Measurements from ENCODE around the gene TSC2.

- TF ChIP-seq CTCF (IDR thresholded peaks at IDR 0.05) (no peak), ZFX (IDR thresholded peaks at IDR 0.05; ENCODE audit: borderline replicate concordance) (no peak)
These were observed 48.7 kb upstream of the TSC2 start for GRCh38 chr16:1998852-1999801.

Measured in 22Rv1 (cell line).